GM19240 (cell line): ENCODE data around the gene CKLF.
"Not testable (repeated sequence)": the region's sequence is repeated elsewhere in the genome, so short reads cannot be mapped to it uniquely, and the experiment has no call there.

Experiments used
- DNase-seq: peaks from one replicate; pipeline ENCODE4 v3.0.0; 2011; ENCODE audit warnings: low spot score; ENCODE audit not compliant: insufficient read length

CKLF gene, protein sequence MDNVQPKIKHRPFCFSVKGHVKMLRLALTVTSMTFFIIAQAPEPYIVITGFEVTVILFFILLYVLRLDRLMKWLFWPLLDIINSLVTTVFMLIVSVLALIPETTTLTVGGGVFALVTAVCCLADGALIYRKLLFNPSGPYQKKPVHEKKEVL

DNA sequence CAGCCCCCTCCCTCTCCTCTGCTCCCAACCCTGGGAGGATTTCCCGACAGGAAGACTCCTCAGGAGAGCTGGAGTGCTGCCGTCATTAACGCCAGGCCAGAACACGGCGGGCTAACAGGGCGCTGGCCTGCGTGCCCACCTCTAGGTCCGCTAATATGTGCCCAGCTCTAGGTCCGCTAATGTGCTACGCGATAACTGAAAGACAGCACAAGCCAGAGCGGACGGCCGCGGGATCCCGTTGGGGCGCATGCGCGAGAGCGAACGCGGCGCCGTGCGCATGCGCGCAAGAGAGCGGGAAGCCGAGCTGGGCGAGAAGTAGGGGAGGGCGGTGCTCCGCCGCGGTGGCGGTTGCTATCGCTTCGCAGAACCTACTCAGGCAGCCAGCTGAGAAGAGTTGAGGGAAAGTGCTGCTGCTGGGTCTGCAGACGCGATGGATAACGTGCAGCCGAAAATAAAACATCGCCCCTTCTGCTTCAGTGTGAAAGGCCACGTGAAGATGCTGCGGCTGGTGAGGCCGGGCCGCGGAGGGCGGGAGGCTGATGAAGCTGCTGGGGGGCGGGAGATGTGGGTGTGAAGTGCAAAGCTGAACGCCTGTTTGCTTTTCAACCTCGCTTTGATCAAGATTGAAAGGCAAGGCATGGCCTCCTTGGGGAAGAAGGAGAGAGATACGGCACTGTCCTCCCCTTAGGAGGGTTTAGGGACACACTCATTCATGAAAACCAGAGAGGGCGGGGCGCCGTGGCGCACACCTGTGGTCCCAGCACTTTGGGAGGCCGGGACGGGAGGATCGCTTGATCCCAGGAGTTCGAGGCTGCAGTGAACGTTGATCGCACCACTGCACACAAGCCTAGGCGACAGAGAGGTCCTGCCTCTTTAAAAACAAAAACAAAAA lies at the start of gene CKLF:
Gene CKLF (plus strand): TSS at position 291 of the 892 bp plus-strand sequence. CDS start 140 bp downstream, at position 431.
- DNase-seq: peak; percentile 91

DNA sequence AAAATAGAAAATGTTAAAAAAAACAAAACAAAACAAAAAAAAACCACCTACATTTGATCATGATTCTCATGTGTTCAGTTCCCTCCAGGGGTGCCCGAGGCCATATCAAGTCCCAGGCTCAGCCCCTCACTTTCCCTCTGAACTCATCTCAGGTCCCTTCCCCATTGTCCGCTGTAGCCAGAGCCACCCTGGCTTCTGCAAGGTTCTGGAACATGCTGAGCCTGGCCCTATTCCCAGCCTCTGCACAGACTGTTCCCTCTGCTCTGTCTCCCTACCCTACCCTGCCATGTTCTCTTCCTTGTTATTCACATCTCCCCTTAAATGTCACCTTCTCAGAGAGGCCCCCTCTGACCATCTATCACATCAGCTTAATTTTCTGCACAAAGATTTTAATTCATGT lies 49.3 kb upstream of the CKLF start:
- DNase-seq: no peak

DNA sequence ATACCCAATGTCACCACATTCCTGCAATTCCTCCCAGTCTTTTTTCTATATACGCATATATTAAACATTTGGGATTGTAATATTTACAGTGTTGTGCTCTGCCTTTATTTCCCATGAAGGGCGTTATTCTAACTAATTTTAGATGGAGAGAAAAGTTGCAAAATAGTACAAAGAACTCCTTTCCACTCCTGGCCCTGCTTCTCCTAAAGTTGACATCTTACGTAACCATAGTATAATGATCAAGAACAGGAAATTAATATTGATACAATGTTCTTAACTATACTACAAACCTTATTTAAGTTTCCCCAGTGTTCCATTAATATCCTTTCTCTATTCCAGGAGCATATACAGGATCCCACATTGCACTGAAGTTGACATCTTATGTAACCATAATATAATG lies 48.8 kb upstream of the CKLF start:
- no peak for DNase-seq

DNA sequence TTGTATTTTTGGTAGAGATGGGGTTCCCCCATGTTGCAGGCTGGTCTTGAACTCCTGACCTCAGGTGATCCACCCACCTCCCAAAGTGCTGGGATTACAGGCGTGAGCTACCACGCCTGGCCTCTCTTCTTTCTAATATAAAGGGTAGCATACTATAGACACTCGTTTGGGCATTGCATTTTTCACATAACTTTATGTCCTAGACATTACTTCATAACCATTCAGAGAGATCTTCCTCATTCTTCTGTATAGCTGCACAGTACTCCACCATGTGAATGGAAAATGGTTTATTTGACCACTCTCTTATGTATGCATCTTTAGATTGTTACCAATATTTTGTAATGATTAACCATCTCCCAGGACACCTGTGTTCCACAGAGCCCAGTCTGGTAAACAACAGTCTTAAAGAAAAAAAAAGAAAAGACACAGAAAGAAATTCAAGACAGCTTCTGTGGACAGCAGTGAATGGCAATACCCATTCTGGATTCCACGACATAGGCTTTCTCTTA lies 44.6 kb upstream of the CKLF start:
- DNase-seq: no peak

DNA sequence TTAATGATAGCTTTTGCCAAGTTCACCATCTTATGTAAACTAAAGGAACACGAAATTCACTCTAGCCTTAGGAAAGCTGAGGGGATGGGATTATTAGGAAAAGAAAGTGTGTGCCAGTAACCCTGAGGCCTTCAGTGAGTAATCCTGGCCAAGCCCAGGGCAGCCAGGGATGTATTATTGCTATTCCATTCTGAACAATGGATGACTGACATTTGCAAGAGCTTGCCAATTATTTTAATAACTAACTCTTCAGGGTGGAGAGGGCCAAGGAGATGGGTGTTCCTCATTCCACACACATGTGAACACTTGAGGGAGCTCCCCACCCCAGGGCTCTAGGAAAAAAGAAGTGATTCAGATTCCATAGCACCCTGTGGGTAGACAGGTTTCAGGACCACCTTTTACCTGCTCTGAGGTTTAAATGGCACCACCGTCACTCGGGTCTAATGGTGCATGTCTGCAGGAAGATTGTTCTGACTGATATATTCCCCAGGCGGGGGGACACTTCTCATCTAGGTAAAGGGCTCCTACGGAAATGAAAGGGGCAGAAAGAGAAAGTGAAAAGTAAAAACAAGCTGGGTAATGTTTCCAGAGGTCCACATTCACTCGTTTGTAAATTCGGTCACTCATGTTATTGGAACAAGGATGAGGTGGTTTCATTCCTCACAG lies 44.0 kb upstream of the CKLF start:
- no peak for DNase-seq

DNA sequence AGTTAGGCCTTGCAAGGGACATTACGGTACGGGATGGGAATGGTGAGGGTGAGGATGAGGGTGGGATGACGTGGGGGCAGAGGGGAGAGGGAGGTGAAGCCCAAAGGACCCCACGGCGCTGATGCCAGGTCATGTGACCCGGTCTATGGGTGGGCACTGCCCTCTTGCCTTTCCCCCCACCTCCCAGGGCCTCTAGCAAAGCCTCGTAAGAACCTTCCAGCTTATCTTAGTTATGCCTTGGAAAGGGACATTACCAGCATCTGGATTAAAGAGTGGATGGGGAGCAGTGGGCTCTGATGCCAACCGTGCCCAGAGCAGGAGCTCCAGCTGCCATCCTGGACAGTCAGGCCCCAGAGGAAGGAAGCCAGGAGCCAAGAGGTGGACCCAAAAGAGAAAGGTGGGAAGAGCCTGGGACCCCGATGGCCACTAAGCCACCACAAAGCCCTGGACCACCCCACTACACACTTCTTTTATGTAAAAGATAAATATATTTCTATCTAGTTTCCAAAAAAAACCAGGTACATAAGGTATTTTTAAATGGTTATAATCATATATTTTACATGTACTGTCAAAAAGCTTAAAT lies 43.4 kb upstream of the CKLF start:
- no peak for DNase-seq

DNA sequence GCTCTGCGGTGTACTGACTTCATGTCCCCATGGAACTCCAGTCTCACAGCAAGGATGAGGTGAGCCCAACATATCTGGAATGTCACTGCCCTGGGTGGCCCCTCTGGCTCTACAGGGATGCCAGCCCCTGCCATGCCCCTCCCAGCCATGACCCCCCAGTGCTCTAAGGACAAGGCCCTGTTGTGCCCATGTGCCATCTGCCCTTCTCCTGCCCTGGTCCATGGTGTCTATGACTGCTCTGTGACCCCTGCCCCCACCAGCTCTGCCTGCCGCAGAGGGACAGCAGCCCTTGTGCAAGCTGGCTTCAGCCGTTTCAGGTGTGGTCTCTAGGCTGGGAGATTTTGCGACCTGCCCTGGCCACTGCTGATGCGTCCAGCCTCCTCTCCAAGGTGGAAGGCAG lies 42.8 kb upstream of the CKLF start:
- DNase-seq: no peak

DNA sequence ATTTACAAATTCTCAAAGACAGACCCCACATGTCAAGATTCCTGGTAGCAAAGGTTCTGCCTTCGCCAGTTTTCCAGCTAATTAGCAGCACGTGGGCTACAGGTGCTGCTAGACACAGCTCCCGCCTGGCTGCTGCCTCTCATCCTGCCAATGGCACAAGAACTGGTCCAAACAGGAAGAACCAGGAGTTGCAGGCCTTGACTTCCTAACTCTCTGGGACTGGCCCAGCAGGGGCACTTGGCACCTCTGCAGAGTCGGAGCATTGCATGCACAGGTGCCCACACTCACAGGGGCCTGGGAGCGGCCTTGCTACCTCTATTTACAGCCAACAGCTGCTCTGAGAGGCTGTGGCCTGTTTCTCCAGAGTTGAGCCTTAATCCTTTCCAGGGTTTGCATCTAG lies 42.1 kb upstream of the CKLF start:
- DNase-seq: no peak

DNA sequence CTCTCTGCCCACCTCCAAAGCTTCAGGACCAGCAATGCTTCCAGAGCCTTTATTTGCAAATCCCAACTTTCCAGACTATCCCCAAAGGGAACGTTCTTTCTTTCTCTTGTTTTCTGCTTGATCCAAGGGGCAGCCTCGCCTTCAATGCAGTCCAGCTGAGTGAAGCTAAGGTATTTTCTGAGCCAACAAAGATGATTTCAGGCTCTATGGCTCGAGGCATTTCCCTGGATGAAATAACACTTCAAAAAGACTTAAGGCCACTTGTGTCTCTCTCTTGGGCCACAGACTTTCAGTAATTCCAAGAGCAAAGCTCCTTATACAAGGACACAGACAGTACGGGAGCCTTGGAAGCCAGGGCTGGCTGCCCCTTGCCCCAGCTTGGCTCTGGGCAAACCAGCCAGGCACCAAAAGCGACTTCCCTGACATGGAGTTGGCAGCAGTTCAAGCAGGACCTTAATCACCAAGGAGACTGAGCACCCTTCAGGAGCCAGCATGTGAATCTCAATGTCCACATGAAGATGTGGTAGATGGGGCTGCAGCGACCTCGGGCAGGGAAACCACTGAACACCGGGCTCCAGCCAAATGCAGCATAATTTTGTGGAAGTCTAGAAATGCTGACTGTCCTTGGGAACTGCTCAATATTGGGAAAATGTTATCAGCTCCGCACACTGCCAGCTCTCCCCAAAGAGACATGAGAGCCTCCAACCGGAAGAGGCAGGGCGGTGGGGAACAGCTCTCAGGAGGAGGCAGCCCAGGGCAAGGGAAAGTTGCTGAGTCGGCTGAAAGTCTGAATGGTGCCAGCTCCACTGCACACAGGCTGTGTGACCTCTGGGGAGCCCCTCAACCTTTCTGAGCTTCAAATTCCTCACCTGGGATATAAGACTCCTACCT lies 41.4 kb upstream of the CKLF start:
- DNase-seq: no peak

DNA sequence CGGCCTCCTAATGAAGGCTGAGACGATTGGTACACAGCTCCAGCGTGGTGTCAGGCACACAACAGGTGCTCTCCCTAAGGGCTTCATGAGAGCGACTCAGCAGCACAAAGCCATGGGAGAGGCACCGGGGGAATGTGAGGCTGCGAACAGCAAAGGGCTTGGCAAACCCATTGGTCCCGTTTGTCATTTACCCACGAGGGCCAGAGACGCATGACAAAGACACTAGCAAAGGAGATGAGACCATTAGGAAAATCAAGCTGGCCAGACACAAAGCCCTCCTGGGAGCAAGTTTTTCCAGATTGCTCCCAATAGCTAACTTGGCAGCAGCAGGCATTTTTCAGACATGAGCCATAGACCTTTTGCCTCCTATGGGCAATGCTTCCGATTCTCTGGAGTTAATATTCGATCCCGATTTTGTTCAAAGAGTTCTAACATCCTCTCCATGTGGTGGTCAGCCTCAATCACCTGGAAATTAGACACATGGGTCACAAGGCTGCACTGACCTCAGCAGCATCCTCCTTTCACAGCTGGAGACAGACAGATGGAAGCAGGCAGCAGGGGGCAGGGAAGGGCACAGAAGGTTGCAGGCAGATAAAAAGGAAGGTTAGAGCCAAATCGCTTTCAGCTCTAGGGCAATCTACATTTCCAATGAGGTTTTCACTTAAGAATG lies 40.6 kb upstream of the CKLF start:
- no peak for DNase-seq

DNA sequence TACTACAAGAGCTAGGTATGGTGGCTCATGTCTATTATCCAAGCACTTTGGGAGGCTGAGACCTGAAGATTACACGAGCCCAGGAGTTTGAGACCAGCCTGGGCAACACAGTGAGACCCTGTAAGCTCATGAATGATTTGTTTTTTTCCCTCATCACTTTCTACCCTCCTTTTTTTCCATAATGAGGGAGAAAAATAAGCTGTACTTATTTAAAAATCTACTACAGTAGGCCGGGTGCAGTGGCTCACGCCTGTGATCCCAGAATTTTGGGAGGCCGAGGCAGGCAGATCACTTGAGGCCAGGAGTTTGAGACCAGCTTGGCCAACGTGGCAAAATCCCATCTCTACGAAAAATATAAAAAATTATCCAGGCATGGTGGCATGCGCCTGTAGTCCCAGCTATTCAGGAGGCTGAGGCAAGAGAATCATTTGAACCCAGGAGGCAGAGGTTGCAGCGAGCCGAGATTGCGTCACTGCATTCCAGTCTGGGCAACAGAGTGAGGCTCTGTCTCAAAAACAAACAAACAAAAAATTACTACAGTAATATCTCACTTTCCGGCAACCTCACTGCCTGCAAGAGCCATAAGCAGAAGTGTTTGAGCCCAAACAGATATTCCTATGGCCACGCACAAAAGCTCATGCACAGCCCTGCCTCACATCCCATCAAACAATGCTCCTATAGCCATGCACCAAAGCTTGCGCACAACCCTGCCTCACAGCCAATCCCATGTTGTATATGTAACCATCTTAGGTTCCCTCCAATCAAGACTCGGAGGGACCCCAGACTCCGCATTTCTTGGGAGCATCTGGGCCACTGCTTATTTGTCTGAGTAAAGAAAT lies 39.9 kb upstream of the CKLF start:
- DNase-seq: no peak

DNA sequence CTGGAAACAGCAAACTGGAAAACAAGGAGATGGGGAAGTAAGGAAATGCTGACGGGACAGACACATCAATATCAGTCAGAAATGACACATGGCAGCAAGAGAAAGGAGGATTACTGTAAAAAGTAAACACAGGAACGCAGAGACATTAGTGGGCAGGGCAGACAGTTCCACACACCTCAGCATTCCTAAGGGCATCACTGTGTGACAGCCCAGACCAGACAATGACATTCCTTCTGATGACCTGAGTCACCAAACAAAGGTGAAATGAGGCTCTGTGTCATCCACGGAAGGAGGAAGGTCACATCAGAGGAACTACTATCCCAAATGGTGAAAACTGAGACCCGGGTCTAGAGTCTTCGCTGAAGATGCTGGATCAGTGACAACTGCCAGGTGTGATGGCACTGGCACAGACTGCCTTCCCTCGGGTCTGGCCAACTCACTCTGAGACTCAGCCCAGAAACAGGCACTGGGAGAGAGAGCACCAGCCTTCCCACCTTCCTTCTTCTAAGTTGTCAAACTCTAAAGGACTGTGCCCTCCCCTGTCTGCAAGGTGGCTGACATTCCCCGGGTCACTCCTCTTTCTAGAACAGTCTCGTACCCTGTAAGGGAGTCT lies 39.2 kb upstream of the CKLF start:
- no peak for DNase-seq

DNA sequence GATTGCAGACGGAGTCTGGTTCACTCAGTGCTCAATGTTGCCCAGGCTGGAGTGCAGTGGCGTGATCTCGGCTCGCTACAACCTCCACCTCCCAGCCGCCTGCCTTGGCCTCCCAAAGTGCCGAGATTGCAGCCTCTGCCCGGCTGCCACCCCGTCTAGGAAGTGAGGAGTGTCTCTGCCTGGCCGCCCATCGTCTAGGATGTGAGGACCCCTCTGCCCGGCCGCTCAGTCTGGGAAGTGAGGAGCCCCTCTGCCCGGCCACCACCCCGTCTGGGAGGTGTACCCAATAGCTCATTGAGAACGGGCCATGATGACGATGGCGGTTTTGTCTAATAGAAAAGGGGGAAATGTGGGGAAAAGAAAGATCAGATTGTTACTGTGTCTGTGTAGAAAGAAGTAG lies 38.0 kb upstream of the CKLF start:
- DNase-seq: not testable (repeated sequence)

DNA sequence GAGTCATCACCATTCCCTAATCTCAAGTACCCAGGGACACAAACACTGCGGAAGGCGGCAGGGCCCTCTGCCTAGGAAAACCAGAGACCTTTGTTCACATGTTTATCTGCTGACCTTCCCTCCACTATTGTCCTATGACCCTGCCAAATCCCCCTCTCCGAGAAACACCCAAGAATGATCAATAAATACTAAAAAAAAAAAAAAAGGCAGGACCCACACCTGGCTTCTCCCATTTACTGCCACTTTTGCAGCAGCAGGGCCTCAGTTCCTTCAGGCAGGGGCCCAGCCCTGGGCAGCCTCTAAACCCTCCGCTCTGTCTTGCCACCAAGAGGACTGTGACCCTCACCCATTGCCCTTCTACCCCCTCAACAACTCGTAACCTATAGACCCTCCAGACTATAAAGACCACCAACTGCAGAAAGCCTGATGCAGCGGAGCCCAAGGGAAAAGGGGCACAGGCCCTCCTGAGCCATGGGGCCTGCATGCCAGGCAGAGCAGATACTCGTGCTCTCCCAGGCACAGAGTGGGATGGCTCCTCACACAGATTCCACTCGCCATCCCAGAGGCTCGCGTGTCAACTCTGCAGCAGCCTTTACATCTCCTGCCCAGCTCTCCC lies 37.3 kb upstream of the CKLF start:
- not testable (repeated sequence) for DNase-seq

DNA sequence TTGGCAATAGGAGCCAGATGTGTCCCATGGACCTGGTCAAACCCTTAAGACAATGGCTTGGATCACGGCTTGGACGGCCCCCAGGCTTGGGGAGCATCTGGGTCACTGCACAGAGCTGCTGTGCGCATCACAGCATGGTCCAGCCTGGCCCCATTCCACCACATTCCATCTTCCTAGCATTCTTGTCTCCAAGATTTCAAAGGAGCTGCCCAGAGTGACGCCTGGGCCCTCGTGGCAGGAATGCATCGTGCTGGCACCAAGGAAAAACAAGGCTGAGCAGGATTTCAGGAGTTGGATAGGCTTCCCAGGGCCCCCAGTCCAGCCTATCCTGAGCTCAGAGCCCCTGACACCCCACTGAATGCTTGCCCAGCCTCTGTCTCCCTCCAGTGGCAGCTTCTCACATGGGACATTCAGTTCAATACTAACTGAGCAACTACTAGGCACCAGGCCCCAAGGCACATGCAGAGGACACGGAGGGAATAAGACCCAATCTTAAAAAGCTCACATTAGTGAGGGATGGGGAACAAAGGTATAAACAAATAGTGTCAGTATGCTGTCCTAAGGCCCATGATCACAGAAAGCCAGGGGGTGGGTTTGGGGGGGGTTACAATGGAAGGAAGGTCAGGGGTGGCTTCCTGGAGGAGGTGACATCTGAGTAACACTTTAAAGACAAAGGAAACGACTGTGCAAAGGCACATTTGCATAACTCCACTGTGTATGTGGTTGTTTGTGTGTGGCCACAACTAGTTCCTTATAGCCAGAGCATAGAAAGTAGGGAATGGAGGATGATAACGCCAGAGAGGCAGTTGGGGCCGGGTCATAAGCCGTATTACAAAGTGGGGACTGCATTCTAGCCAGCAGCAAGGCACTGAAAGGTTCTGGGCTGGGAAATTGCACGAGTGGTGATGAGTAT lies 36.5 kb upstream of the CKLF start:
- DNase-seq: no peak

DNA sequence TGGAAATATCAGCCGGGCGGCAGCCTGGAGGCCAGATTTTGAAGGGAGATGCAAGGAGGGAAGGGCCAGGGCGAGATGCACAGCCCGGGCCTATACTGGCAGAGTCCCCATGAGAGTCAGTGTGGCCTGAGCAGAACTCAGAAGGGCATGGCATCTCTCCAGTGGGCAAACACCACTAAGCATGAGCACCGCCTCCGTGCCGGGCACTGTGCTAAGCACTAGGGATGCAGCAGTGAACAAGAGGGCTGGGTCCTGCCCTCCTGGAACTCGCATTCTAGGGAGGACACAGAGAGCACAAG lies 35.9 kb upstream of the CKLF start:
- no peak for DNase-seq

DNA sequence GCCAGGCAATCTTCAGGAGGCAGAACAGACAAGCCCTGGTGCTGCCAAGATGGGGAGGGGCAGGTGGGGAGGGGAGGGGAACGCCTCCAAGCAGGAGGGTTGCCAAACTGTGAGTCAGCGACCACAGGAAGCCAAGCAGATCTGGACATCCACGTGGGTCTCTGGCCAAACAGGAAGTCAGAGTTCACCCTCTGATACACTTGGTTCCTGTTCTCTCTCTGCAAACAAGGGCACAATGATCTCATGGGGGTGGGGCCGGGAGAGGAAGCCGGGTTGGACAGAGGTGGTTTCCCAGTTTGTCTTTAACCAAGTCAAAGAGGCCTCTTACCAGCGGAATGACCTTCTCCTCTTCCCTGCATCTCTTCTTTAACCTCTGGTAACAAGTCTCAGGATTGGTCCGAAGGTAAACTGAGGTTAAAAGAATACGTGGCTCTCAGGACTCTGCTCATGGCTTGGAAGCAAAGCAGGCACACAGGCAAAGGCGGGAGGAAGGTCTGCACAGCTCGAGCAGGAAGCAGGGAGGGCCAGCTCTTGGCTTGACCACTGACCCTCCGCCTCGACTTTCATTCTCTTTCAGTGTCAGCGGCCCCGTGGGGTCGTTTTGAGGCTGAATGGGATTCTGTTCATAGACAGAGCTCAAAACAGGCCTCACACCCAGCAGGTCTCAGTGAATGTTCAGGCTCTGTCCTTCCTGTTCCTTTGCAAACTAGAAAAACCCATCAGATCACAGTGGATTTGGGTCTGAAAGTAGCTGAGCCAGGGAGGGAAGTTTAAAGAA lies 35.4 kb upstream of the CKLF start:
- peak; percentile 95 for DNase-seq
